NCI-H187 (cell line): Measurements from ENCODE around the gene CAD.
"Not testable (repeated sequence)": the region's sequence is repeated elsewhere in the genome, so short reads cannot be mapped to it uniquely, and the experiment has no call there.

Source experiments
- DNase-seq, 2 experiments: peaks; one replicate each; lab custom pipeline; 2025; lab: John Stamatoyannopoulos, UW

Gene CAD

DNA sequence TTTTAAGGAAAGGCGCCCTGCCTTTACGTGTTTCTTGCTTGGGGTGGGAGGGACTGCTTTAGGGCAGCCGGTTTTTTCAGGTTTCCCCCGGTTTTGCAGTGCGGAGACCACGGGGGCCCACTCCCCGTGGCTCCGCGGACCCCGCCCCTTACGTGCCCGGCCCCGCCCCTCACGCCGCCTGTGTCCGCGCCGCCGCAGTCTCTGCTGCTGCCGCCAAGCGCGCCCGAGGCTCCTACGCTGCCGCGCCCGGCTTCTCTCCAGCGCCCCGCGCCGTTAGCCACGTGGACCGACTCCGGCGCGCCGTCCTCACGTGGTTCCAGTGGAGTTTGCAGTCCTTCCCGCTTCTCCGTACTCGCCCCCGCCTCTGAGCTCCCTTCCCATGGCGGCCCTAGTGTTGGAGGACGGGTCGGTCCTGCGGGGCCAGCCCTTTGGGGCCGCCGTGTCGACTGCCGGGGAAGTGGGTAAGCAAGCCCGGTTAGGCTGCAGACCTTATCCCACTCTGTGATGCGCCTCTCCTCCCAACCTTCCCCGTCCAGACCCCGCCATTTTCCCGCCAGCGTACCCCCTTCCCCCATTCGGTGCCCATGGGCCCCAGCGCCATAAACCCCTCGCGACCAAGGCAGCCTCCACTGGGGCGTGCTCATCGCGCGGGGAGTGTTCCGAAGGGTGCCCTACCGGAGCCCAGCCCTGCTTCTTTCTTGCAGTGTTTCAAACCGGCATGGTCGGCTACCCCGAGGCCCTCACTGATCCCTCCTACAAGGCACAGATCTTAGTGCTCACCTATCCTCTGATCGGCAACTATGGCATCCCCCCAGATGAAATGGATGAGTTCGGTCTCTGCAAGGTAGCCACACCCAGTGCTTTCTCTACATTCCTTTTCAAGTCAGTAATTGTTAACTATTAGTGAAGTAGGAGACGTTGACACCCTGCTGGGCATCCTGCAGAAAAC is at the start of gene CAD:
Gene CAD, plus strand, starts transcription at position 197 of the 949 bp plus-strand sequence. Its CDS starts 183 bp downstream, at position 380.
- peak; percentile 68 to 92 for DNase-seq

DNA sequence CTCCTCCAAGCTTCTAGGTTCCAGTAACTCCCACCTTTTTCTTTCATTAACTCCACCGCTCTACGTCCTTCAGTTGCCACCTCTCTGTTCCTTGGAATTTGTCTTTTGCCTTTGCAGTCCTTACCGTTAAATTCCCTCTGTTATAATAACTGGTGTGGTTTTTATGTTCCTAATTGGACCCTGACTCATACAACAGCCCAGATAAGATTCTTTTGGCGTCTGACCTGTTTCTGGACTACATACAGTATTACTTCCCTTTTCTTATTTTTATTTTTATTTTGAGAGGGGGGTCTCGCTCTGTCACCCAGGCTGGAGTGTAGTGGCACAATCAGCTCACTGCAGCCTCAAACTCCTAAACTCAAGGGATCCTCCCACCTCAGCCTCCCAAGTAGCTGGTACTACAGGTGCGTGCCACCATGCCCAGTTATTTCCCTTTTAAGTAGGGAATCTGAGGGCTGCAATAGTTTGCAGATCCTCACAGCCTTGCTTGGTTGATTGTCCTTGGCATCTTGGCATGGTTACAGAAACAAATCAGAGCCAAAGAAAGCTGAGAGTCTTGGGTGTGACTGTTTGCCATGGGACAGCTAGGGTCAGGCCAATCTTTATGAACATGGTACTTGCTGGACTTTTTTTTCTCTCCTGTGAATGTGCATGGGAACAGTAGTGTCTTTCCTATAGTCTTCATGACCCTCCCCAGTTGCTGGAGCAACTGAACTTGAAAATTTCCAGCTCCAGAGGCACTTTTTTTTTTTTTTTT is 46.4 kb upstream of the CAD start:
- no peak for DNase-seq

DNA sequence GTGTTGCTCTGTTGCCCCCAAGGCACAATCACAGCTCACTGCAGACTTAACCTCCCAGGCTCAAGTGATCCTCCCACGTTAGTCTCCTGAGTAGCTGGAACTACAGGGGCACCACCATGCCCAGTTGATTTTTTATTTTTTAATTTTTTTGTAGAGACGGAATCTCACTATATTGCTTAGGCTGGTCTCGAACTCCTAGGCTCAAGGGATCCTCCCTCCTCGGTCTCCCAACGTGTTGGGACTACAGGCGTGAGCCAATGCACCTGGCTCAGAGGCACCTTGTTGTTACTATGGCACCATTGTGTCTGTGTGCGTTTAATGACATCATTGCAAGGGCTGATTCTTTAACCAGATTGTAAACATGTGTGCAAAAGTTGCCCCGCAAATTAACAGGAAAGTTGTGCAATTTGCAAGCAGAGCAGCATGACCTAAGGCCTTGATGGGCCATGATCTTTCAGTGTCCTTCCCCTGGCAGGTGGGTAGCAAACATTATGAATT is 45.8 kb upstream of the CAD start:
- DNase-seq = no peak

DNA sequence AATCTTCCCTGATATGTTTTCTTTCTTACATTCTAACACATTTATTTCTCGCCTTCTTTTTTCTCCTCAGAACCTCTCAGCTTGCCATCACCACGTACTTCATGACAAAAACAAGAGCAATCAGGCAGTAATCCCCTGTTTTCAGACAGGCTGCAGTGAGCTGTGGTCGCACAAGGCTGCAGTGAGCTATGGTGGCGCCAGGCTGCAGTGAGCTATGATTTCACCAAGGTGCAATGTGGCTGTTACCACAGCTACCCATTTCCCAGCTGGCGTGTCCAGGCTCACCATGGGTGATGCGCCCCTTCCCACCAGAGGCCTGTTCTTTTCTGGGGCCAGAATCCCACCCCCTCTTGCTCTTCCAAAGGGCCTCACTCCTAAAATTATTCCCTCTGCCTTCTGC is 42.5 kb upstream of the CAD start:
- no peak for DNase-seq

DNA sequence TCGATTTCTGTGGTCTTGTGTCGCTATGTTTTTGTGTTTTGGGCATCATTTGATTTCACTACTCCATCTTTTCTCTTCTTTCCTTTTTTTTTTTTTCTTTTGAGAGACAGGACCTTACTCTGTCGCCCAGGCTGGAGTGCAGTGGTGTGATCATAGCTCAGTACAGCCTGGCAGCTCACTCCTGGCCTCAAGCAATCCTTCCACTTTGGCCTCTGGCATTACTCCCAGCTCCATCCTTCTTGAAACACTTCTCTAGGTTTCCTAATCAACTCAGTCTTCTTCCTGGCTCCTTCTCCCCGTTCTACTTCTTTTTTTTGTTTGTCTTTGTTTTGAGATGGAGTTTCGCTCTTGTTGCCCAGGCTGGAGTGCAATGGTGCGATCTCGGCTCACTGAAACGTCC is 41.8 kb upstream of the CAD start:
- no peak for DNase-seq

DNA sequence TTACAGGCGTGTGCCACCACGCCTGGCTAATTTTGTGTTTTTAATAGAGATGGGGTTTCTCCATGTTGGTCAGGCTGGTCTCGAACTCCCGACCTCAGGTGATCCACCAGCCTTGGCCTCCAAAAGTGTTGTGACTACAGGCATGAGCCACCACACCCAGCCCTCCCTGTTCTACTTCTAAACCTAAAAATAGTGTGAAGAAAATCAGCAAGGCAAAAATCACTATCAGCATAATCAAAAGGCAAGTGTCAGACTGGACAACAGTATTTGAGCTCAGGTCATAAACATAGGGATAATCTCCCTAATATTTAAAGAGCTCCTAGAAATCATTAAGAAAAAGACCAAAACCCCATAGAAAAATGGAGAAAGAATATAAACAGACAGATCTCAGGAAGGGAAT is 41.4 kb upstream of the CAD start:
- DNase-seq = not testable (repeated sequence)

DNA sequence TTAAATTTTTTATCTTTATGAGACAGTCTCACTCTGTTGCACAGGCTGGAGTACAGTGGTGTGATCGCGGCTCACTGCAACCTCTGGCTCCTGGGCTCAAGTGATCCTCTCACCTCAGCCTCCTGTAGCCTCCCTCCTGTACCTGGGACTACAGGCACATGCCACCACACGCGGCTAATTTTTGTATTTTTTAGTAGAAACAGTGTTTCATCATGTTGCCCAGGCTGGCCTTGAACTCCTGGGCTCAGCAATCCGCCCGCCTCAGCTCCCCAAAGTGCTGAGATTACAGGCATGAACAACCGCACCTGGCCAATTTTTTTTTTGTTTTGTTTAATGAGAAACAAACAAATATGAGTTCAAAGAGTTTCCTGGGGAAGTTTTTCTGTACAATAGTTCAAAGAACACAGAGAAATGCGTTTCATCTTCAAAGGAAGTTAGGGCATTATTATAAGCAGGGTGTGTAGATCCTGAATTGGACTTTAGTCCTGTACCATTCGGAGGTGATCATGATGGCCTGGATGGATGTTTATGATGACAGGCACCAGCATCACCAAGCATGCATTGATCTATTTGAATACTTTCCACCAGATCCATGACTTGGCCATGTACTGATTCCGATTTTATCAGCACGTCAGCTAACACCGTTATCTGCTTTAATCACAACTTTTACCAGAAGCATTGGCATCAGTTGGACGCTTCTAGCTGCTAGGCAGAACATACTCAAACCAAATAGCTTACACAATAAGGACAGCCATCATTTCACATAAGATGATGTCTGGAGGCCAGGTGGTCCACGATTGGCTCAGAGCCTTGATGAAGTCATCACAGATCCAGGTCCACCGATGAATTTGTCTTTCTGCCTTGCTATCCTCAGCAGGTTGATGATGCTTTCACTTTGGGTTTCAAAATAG is 39.5 kb upstream of the CAD start:
- DNase-seq = no peak

DNA sequence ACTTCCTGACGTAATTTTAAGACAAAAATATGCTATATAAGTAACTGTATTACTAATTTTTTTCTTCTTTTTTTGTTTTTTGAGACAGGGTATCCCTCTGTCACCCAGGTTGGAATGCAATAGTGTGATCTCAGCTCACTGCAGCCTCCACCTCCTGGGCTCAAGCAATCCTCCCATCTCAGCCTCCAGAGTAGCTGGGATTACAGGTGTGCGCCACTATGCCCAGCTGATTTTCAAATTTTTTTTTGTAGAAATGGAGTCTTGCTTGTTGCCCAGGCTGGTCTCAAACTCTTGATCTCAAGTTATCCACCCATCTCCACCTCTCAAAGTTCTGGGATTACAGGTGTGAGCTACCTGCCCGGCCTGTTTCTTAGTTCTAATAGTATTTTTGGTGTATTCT is 38.7 kb upstream of the CAD start:
- DNase-seq = no peak

DNA sequence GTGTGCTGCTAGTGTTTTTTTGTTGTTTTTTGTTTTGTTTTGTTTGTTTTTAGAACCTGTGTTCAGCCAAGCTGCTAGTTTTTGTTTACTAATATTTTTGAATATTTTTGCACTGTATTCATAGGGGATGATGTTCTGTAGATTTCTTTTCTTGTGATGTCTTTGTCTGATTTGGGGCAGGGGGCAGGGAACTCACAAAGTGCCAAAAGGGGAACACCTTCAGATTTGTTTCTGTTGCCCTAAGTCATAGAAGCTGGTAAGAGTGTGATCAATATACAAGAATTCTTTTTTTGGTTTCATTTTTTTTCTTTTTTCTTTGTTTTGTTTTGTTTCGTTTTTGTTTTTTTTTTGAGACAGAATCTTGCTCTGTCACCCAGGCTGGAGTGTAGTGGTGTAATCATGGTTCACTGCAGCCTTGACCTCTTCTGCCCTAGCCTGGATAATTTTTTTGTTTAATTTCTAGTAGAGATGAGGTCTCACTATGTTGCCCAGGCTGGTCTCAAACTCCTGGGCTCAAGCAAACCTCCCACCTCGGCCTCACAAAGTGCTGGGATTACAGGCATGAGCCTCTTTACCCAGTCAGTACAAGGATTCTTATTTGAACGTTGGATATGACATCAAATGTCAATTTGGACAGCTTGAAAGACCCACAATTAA is 37.7 kb upstream of the CAD start:
- DNase-seq = no peak

DNA sequence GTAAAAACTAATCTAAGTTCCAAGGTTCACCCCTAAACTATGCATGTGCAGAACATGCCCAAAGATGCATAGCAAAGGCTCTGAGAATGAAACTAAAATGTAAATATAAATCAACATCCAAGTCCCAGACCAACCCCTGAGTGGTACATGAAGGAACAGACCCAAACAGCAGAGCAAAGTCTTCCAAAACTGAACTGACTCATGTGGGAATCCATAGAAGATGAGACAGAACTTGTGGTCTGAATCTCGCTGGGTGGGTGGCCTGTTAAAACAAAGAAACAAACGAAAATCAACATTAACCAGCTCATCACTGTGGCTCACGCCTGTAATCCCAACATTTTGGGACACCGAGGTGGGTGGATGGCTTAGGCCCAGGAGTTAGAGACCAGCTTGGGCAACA is 34.8 kb upstream of the CAD start:
- no peak for DNase-seq

DNA sequence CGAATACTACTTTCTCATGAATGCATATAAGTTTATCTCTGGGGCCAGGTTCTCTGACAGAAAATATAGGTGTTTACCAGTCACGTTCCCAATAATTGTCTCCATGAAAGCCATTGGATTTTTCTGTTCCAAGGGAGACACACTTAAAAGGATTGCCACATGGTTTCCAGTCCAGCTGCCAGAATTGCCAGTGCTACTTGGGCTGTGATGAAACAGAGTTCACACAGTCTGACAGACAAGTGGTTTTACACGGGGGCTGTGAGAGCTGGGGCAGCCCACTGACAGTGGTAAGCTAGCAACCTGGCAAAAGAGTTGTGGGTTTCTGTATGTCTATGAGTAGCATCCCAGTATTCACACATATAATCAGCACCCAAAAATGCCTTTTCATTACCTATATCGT is 33.1 kb upstream of the CAD start:
- no peak for DNase-seq

DNA sequence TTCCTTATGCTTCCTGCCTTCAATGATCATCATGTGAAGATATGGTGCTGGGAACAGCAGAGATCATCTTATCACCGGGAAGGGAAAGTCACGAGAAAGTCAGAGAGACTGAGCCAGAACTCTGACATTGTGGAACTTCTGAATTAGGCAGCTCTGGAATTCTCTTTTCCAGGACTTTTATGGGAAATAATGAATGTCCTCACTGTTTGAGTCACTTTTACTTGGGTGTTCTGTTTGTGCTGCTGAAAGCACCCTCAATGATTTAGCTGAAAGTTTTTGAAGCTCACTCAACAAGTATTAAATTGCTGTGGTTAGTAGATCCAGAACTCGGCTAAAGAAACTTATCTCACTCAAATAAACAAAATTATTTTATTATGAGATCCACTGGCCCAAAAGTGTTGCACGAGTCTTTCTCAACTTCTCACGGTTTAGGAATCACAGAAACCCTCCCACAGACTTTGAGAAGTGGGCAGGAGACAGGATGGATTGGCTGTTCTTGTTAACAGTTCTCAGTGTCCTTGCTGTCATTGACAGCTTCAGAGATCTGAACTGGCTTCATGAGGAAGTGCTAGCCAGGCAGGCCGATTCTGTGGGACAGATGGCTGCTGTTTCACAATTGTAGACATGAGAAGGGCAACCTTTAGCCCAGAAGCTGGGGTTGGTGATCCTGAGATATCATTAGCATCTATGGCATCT is 31.7 kb upstream of the CAD start:
- no peak for DNase-seq

DNA sequence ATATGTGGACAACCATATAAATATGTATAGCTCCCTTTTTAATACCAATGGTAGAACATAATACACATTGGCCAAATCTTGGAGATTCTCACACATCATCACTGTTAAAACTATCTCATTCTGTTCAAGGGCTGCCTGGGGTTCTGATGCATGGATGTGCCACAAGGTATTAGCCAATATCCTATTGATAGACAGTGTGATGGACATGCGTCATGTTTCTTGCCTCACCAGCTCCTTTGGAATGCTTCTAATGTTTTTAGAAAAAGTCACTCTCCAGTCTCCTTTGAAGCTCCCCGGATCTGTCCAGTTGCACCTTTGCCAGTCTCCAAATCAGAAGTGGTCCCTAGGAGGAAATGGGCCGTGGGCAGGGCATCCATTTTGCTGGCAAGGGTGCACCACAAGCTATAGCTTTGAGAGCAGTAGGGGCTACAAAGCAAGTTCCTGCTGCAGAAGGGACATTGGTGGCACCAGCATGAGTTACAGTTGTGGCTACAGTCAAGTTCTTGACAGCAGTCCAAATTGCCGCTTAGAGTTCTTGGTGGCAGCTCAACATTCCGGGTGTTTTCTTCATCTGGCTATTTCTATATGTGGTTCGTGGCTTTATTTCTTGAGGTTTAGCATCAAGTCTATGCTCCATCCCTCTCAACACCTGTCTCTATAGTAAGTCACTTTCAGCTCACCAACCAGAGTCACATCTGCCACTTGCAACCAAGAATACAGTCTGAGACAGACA is 30.4 kb upstream of the CAD start:
- no peak for DNase-seq

DNA sequence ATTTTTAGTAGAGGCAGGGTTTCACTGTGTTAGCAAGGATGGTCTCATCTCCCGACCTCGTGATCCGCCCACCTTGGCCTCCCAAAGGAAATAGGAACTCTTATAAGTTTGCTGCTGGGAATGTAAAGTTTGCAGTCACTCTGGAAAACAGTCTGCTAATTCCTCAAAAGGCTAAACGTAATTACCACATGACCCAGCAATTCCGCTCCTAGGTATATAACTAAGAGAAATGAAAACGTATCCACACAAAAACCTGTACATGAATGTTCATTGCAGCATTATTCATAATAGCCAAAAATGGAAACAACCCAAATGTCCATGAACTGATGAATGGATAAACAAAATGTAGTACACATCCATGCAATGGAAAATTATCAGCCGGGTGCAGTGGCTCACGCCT is 27.2 kb upstream of the CAD start:
- DNase-seq = no peak

DNA sequence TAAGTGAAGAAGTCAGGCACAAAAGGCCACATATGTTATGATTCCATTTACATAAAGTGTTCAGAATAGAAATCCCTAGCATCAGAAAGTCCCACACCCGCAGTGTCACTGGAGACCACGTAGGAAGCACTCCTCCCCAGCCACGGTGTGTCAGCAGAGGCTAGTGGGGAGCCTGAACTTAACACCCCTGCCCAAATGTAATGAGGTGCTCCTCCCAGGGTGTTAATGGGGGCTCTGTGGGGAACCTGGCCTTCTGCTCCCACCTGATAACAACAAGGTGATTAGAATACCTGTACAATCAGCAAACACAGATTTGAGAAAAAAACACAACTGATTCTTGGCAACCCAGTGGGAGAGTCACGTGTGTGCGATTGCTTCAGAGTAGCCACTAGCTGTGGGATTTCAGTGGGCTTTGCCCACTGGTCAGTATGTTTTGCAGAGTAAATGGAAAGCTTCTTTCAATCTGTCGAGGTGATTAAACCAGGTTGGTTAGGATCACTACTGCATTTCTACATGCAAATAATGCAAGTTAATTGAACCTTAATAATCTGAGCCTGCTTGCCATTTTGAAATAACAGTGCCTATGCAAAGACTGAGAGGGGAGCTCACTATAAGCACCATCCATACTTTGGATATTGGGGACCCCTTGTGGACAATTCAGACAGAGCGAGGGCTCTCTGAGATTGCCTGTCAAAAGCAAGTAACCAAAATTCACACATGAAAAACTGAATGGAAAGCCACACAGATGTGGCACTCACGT is 25.9 kb upstream of the CAD start:
- DNase-seq = no peak

DNA sequence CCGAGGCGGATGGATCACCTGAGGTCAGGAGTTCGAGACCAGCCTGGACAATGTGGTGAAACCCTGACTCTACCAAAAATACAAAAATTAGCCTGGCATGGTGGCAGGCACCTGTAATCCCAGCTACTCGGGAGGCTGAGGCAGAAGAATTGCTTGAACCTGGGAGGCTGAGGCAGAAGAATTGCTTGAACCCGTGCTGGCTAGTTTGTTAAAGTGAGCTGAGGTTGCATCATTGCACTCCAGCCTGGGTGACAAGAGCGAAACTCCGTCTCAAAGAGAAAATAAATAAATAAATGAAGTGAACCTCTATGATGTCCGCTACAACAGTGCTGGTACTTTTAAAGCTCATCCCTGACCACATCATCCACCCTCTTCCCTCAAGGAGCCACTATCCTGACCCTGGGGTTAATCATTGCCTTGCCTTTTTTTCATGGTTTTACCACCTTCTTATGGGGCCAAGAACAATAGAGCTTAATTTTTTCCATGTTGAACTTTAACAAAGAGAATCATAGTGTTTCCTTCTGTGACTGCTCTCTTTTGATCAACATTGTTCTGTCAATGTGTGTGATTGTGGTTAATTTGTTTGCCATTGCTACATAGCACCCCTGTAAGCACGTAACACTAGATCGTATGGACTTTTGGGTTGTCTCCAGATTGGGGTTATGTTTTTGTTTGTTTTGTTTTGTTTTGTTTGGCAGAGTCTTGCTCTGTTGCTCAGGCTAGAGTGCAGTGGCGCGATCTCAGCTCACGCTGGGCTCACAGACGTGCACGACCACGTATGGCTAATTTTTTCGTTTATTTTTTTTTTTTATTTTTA is 22.4 kb upstream of the CAD start:
- DNase-seq = no peak

DNA sequence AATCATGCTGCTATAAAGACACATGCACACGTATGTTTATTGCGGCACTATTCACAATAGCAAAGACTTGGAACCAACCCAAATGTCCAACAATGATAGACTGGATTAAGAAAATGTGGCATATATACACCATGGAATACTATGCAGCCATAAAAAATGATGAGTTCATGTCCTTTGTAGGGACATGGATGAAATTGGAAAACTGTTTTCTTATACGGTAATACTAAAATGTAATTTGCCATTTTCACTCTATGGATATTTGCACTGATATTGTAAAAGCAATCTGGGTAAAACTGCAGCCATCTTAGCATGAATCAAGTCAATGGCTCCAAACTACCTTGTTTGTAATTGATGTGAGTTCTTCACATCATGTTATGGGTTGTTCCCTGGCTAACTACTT is 21.4 kb upstream of the CAD start:
- not testable (repeated sequence) for DNase-seq

DNA sequence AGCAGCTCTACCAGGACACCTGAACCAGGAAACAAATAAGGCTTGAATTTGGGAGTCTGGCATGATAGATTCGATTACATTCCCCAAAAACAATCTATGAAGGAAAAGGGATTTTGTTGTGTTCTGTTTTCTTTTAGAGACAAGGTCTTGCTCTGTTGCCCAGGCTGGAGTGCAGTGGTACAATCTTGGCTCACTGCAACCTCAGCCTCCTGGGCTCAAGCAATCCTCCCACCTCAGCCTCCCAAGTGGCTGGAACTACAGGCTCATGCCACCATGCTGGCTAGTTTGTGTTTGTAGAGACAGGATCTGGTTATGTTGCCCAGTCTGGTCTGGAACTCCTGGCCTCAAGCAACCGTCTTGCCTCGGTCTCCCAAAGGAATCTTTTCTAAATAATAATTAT is 19.1 kb upstream of the CAD start:
- not testable (repeated sequence) for DNase-seq
